ENCODE measurements around the gene RGS12. TPM values are rescaled to one million over a fixed set of nuclear protein-coding genes. Genes with fewer than 3 reads are reported as not detected.

RGS12 gene
- total RNA-seq, 1 donor from 2014 or later: 69.5 TPM

- peak overlapping the region; percentile 62 for H3K27ac Mint-ChIP-seq (ENCODE audit: unreplicated experiment)
- no peak for DNase-seq (ENCODE audit: low read depth, low spot score)
- no peaks in the 10 kb centered on the region for H3K36me3 Mint-ChIP-seq (ENCODE audit: low read depth)
Observed at GRCh38 chr4:3252831-3253641, 39.8 kb upstream of the RGS12 start.

DNA sequence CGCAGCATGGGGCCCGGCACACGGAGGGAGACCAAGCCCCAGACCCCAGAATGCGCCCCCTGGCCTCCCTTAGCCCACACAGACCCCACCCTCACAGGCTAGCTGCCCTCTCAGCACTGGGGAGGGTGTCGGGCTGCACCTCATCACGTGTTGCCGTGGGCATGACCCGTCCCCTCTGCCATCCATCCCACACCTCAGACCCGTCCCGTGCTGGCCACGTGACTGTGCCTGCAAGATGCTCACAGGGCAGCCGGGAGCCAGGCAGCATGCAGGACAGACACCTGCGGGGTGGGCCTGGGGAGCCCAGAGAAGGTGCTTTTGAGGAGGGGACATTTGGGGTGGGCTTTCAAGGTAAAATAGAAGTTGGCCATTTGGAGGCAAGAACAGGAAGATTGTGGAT, 39.0 kb upstream of the RGS12 start:
- Mint-ChIP-seq H3K9me3 (no peaks in the 10 kb centered on the region), H3K27me3 (ENCODE audit: low read depth) (no peaks in the 10 kb centered on the region), H3K27ac (ENCODE audit: unreplicated experiment) (no peak overlapping the region), H3K36me3 (ENCODE audit: low read depth) (no peaks in the 10 kb centered on the region), H3K4me1 (no peaks in the 10 kb centered on the region), H3K4me3 (no peak overlapping the region)
- no peak for DNase-seq (ENCODE audit: low read depth, low spot score)
- TF ChIP-seq, protein P1, sequence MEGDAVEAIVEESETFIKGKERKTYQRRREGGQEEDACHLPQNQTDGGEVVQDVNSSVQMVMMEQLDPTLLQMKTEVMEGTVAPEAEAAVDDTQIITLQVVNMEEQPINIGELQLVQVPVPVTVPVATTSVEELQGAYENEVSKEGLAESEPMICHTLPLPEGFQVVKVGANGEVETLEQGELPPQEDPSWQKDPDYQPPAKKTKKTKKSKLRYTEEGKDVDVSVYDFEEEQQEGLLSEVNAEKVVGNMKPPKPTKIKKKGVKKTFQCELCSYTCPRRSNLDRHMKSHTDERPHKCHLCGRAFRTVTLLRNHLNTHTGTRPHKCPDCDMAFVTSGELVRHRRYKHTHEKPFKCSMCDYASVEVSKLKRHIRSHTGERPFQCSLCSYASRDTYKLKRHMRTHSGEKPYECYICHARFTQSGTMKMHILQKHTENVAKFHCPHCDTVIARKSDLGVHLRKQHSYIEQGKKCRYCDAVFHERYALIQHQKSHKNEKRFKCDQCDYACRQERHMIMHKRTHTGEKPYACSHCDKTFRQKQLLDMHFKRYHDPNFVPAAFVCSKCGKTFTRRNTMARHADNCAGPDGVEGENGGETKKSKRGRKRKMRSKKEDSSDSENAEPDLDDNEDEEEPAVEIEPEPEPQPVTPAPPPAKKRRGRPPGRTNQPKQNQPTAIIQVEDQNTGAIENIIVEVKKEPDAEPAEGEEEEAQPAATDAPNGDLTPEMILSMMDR (conservative IDR thresholded peaks at IDR 0.05): no peak

More at GRCh38 chr4:3252831-3253641, 39.8 kb upstream of the RGS12 start:
- Mint-ChIP-seq H3K9me3 (no peaks in the 10 kb centered on the region), H3K4me1 (no peaks in the 10 kb centered on the region), H3K27me3 (ENCODE audit: low read depth) (no peaks in the 10 kb centered on the region), H3K4me3 (no peak overlapping the region)
- TF ChIP-seq, protein P1 (conservative IDR thresholded peaks at IDR 0.05): no peak

GRCh38 chr4:3254302-3255131, 38.3 kb upstream of the RGS12 start:
- Mint-ChIP-seq H3K27ac (ENCODE audit: unreplicated experiment) (no peak overlapping the region), H3K9me3 (no peaks in the 10 kb centered on the region), H3K36me3 (ENCODE audit: low read depth) (no peaks in the 10 kb centered on the region), H3K27me3 (ENCODE audit: low read depth) (no peaks in the 10 kb centered on the region), H3K4me3 (no peak overlapping the region), H3K4me1 (no peaks in the 10 kb centered on the region)
- DNase-seq (ENCODE audit: low read depth, low spot score): no peak
- TF ChIP-seq, protein P1 (conservative IDR thresholded peaks at IDR 0.05): no peak

GRCh38 chr4:3255611-3256186, 37.1 kb upstream of the RGS12 start:
- Mint-ChIP-seq H3K4me1 (no peaks in the 10 kb centered on the region), H3K27ac (ENCODE audit: unreplicated experiment) (no peak overlapping the region), H3K4me3 (no peak overlapping the region), H3K27me3 (ENCODE audit: low read depth) (no peaks in the 10 kb centered on the region), H3K9me3 (no peaks in the 10 kb centered on the region), H3K36me3 (ENCODE audit: low read depth) (no peaks in the 10 kb centered on the region)
- TF ChIP-seq, protein P1 (conservative IDR thresholded peaks at IDR 0.05): no peak
- no peak for DNase-seq (ENCODE audit: low read depth, low spot score)

GRCh38 chr4:3256230-3257102, 36.4 kb upstream of the RGS12 start:
- H3K9me3 Mint-ChIP-seq: no peaks in the 10 kb centered on the region
- no peaks in the 10 kb centered on the region for H3K4me1 Mint-ChIP-seq
- TF ChIP-seq, protein P1 (conservative IDR thresholded peaks at IDR 0.05): no peak
- DNase-seq (ENCODE audit: low read depth, low spot score): no peak
- H3K27ac Mint-ChIP-seq (ENCODE audit: unreplicated experiment): no peak overlapping the region
- no peaks in the 10 kb centered on the region for H3K27me3 Mint-ChIP-seq (ENCODE audit: low read depth)
- no peaks in the 10 kb centered on the region for H3K36me3 Mint-ChIP-seq (ENCODE audit: low read depth)
- H3K4me3 Mint-ChIP-seq: no peak overlapping the region

Measured in neural crest cell (in vitro differentiated cells).